Left colon (tissue), 2 donors: ENCODE data around the gene RPS6KC1. TPM values are rescaled to one million over a fixed set of nuclear protein-coding genes. Genes with fewer than 3 reads are reported as not detected.
"Not testable (repeated sequence)": the region's sequence is repeated elsewhere in the genome, so short reads cannot be mapped to it uniquely, and the experiment has no call there.

Source experiments
- ATAC-seq: fragments of 200-7000 bp; cut with Tn5 transposase; one replicate; pipeline ENCODE4 v1.9.1; 2020; ENCODE audit warnings: mild to moderate bottlenecking, moderate library complexity
- DNase-seq, 2 donors: peaks; one replicate each; pipeline ENCODE4 v3.0.0-alpha.2; 2020
- intact Hi-C, 2 donors: fragments of 100-400 bp; cut with DNase I in 1 of 2; cut with micrococcal nuclease in 1 of 2; formaldehyde crosslinking; loops; one replicate each; pipeline versions ENCODE4 v1.11.2 to v1.14.0; 2022; cut with DNase I, micrococcal nuclease
- total RNA-seq, 2 donors: library from RNA; stranded (reverse); fragmentation: NEBNext Ultra II Directional; extraction: Animal tissue kit (Norgen Biotek cat#: 25700); gene quantifications; one replicate each; pipeline ENCODE4 v1.2.1, GENCODE V29; 2021
- donor health status: DM: no; HTN: no; CAD: no.
- donor health status: DM: yes; HTN: yes; CAD: no.

RPS6KC1 gene
- total RNA-seq, 2 donors from 2014 or later = 9.4 to 11.2 TPM

DNA sequence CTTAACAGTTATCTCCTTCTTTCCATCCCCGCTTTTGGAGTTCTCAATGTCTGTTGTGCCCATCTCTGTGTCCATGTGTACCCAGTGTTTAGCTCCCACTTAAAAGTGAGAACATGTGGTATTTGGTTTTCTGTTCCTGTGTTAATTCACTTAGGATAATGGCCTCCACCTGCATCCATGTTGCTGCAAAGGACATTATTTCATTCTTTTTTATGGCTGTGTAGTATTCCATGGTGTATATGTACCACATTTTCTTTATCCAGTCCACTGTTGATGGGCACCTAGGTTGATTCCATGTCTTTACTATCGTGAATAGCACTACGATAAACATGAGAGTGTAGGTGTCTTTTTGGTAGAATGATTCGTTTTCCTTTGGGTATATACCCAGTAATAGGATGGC lies 49.5 kb downstream of the RPS6KC1 start:
- DNase-seq, ATAC-seq, intact Hi-C loops: not testable (repeated sequence)

- no peak for DNase-seq
- intact Hi-C loops = no loop called here
- ATAC-seq = no peak
Measured at GRCh38 chr1:213103377-213104306, 52.6 kb downstream of the RPS6KC1 start.

- DNase-seq (no peak), ATAC-seq (no peak)
- intact Hi-C loops = no loop called here
Measured at GRCh38 chr1:213104604-213105003, 53.6 kb downstream of the RPS6KC1 start.

DNA sequence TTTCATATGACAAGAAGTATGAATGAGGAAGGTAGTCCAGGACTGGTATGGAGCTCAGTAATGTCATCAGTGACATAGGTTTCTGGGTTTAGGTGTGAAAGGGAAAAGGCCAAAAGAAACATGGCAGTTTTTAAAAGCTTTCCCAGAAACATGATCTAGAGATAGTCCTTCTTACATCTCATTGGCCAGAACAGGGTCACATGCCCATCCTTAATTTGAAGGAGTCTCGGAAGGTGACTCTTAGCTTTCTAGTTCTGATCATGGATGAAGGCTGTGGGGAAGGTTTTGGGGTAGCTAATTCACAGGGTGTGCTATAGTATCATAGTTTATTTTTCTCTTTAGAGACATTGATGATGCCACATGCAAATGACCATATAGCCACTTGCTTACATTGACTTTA lies 55.3 kb downstream of the RPS6KC1 start:
- intact Hi-C loops = no loop called here
- ATAC-seq (no peak), DNase-seq (no peak)

- ATAC-seq = no peak
- no peak for DNase-seq
- intact Hi-C loops = no loop called here
Measured at GRCh38 chr1:213107613-213108012, 56.6 kb downstream of the RPS6KC1 start.

DNA sequence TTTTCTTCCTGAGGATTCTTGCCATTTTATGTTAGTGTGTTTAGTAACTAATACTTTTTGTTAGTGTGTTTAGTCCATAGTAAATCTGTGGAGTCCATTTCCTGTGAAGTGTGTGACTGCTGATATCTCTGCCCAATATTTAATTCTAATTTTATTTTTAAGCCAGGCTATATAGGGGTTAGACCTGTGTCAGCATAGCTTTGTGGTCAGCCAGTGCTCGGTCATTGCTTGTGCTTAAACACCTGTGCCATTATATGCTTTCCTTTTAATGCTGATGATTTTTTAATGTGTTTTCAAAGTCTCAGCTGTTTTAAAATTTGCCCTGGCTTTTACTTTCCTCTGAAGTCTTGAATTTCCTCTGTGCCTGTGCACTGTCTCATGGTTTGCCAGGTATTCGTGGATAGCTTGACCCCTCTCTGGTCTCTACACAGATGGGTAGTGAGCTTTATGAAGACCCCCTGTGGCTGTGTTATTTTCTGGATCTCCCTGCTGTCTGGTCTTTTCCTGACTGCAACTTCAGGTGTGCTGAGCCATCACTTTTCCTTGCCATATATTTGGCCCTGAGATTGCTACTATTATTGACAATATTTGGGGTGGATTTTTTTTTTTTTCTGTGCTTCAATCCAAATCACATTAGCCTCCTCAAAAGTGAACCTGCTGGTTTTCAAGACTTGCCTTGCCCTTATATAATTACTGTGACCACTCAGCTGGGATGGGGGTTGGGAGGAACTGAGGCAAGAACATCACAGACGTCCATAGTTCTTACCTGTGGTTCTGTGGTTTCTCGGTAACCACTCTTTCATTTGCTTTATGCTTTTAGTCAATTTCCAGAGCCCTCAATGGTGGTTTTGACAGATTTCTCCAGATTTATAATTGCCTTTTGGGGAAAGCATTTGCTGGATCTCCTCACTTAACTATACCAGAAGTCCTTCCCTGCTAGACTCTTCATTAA lies 59.6 kb downstream of the RPS6KC1 start:
- no peak for DNase-seq
- ATAC-seq = no peak
- intact Hi-C loops = no loop called here

- intact Hi-C loops = no loop called here
Measured at GRCh38 chr1:213111502-213111901, 60.5 kb downstream of the RPS6KC1 start.

DNA sequence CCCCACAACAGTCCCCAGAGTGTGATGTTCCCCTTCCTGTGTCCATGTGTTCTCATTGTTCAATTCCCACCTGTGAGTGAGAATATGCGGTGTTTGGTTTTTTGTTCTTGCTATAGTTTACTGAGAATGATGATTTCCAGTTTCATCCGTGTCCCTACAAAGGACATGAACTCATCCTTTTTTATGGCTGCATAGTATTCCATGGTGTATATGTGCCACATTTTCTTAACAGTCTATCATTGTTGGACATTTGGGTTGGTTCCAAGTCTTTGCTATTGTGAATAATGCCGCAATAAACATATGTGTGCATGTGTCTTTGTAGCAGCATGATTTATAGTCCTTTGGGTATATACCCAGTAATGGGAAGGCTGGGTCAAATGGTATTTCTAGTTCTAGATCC lies 61.7 kb downstream of the RPS6KC1 start:
- ATAC-seq, intact Hi-C loops, DNase-seq: not testable (repeated sequence)

More at GRCh38 chr1:213111502-213111901, 60.5 kb downstream of the RPS6KC1 start:
- ATAC-seq = no peak
- no peak for DNase-seq

GRCh38 chr1:213117699-213118180 lies 66.7 kb downstream of the RPS6KC1 start:
- DNase-seq, ATAC-seq, intact Hi-C loops: not testable (repeated sequence)

GRCh38 chr1:213119794-213120193 lies 68.8 kb downstream of the RPS6KC1 start:
- no peak for DNase-seq
- intact Hi-C loops = loop anchor here in 1 of 2 donors (5.0 kb wide), 1 partner anchor 1003 kb away; no protein-coding TSS in a partner anchor
- no peak for ATAC-seq

GRCh38 chr1:213120386-213120785 lies 69.3 kb downstream of the RPS6KC1 start:
- ATAC-seq (no peak), DNase-seq (no peak)
- intact Hi-C loops = loop anchor here in 1 of 2 donors (5.0 kb wide), 1 partner anchor 1002 kb away; no protein-coding TSS in a partner anchor

GRCh38 chr1:213120961-213121360 lies 69.9 kb downstream of the RPS6KC1 start:
- DNase-seq (no peak), ATAC-seq (no peak)
- intact Hi-C loops = loop anchor here in 1 of 2 donors (5.0 kb wide), 1 partner anchor 1001 kb away; no protein-coding TSS in a partner anchor

GRCh38 chr1:213122514-213122929 lies 71.5 kb downstream of the RPS6KC1 start:
- DNase-seq = no peak
- ATAC-seq = no peak
- intact Hi-C loops = loop anchor here in 1 of 2 donors (5.0 kb wide), 1 partner anchor 1000 kb away; no protein-coding TSS in a partner anchor

DNA sequence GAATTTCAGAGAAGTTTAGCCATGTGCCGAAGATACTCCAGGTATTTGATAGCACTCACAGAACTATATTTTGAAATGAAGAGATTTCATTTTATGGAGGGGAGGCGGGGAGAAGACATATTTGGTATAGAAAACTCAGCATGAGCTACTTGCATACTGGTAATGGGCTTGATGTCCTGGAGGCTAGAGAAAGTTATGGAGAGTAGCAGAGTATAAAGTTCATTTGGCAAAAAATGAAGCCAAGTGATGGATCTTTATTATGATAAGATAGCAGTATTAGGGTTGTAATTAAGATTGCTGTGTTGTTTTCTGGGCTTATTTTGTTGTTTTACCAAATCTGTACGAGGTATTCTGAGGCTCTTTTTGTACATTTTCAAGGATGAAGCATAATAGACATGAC lies 72.0 kb downstream of the RPS6KC1 start:
- DNase-seq (no peak), ATAC-seq (no peak)
- intact Hi-C loops = loop anchor here in 1 of 2 donors (5.0 kb wide), 1 partner anchor 999 kb away; no protein-coding TSS in a partner anchor

DNA sequence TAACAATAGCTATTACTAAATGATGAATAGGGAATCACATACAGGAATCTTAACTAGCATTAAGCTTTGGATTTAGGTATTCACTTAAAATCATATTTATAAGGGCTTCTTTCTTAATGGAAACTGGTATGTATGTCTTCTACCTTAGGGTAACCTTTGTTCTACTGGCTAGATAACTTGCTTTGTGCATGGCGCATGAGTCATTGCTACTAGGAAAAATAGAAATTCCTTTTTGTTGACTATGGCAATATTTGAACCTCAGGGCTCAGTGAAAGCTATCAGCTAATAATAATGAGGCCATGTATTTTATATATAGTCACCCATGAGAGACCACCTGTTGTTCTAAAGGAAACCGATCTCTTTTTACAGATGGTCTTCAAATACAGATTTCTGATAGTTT lies 72.5 kb downstream of the RPS6KC1 start:
- ATAC-seq (no peak), DNase-seq (no peak)

DNA sequence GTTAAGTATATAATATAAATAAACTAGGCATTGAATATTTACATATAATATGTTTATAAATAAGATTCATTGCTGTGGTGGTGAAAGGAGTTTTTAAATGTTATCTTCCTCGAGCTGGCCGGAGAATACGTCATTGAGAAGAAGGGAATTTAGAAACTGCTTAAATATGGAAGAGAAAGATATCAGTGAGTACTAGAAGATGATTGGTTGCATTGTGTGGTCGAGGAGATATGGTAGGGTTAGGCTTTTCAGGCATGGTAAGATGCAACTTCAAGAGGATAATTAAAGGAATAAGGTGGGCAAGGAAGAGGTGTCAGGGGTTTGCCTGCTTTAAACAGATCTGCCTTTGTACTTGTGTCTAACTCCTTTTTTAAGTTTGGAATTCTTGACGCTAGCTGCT lies 73.5 kb downstream of the RPS6KC1 start:
- DNase-seq (no peak), ATAC-seq (no peak)
- intact Hi-C loops = loop anchor here in 1 of 2 donors (5.0 kb wide), 1 partner anchor 998 kb away; no protein-coding TSS in a partner anchor

More for the DNA sequence above, 72.5 kb downstream of the RPS6KC1 start:
- intact Hi-C loops = loop anchor here in 1 of 2 donors (5.0 kb wide), 1 partner anchor 999 kb away; no protein-coding TSS in a partner anchor

DNA sequence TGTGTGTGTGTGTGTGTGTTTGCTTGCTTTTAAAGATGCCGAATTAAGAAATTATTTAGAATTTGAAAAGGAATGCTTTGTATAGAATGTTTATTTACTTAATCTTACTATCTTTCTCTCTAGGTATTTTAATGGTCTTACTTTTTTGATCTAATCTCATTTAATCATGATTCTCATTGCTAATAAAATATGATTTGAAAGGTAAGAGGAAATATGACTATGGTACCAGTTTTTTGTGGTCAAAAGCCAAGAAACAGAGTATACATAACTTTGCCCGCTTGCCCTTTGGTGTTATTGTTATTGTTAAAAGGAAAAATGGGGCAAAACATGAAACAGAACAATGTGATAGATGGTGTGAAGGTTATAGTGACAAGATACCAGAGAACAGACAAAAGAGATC lies 74.6 kb downstream of the RPS6KC1 start:
- DNase-seq (no peak), ATAC-seq (no peak)
- intact Hi-C loops = no loop called here

DNA sequence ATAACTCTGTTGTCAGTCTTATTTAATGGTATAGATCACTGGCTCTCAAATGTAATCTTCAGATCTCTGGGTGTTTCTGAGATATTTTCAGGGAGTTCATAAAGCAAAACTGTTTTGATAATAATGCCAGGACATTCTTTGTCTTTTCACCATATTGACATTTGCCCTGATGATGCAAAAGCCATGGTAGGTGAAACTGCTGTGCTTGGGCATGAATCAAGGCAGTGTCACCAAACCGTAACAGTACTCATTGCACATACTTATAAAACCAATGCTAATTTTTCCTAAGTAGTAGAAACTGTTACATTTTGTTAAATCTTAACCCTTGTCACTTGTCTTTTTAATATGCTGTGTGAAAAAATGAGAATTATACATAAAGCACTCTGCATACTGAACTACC lies 76.0 kb downstream of the RPS6KC1 start:
- ATAC-seq (no peak), DNase-seq (no peak)
- intact Hi-C loops = no loop called here
